GM23338 (cell line): ENCODE data around the gene PIK3C2A. TPM values are rescaled to one million over a fixed set of nuclear protein-coding genes. Genes with fewer than 3 reads are reported as not detected.

Experiments used
- ATAC-seq: fragments of 200-7000 bp; cut with Tn5 transposase; 3 replicates; pipeline ENCODE4 v1.9.1; 2020
- DNase-seq: peaks from one replicate; pipeline ENCODE4 v3.0.0-alpha.2; 2015; ENCODE audit warnings: low spot score
- H2AFZ ChIP-seq: fragments of 200-600 bp; sonication (generic); 2 replicates; pipeline ENCODE4 v1.8.0; 2016; ENCODE audit warnings: antibody characterized with exemption, mild to moderate bottlenecking, moderate library complexity
- H3F3A ChIP-seq: fragments of 200-600 bp; sonication (generic); replicated peaks from 2 replicates; pipeline ENCODE4 v1.8.0; 2017; ENCODE audit warnings: antibody characterized with exemption, mixed run types, low read depth
- H3K27ac ChIP-seq: fragments of 200-600 bp; sonication (generic); 2 replicates; pipeline ENCODE4 v1.6.1; 2016; ENCODE audit warnings: low read depth
- H3K27me3 ChIP-seq: fragments of 200-600 bp; sonication (generic); 2 replicates; pipeline ENCODE4 v1.8.0; 2016; ENCODE audit warnings: mild to moderate bottlenecking, mixed run types, moderate library complexity; ENCODE audit not compliant: insufficient read depth
- H3K36me3 ChIP-seq: fragments of 200-600 bp; sonication (generic); 2 replicates; pipeline ENCODE4 v1.8.0; 2016; ENCODE audit warnings: mild to moderate bottlenecking; ENCODE audit not compliant: insufficient read depth
- H3K4me1 ChIP-seq: fragments of 200-600 bp; sonication (generic); 2 replicates; pipeline ENCODE4 v1.8.0; 2016; ENCODE audit warnings: mild to moderate bottlenecking, moderate library complexity; ENCODE audit not compliant: insufficient read depth
- H3K4me2 ChIP-seq: fragments of 200-600 bp; sonication (generic); 2 replicates; pipeline ENCODE4 v1.7.1; 2017; ENCODE audit warnings: mixed run types
- H3K4me3 ChIP-seq: fragments of 200-600 bp; sonication (generic); 2 replicates; pipeline ENCODE4 v1.6.1; 2016; ENCODE audit warnings: mixed run types
- H3K79me2 ChIP-seq: fragments of 200-600 bp; sonication (generic); replicated peaks from 2 replicates; pipeline ENCODE4 v1.8.0; 2017; ENCODE audit warnings: mild to moderate bottlenecking; ENCODE audit not compliant: insufficient read depth
- H3K9me2 ChIP-seq: fragments of 200-600 bp; sonication (generic); 2 replicates; pipeline ENCODE4 v1.8.0; 2017; ENCODE audit not compliant: insufficient read depth
- H4K20me1 ChIP-seq: fragments of 200-600 bp; sonication (generic); replicated peaks from 2 replicates; pipeline ENCODE4 v1.8.0; 2017; ENCODE audit warnings: mild to moderate bottlenecking; ENCODE audit not compliant: insufficient read depth
- H3K27ac Mint-ChIP-seq: 2 replicates; pipeline ENCODE4 v1.8.0; 2020; ENCODE audit warnings: inconsistent platforms, mild to moderate bottlenecking, moderate library complexity, mixed read lengths
- H3K27me3 Mint-ChIP-seq: 3 replicates; pipeline ENCODE4 v1.8.0; 2022; ENCODE audit warnings: low read depth, mild to moderate bottlenecking, moderate library complexity, mixed read lengths, inconsistent platforms; ENCODE audit not compliant: insufficient read depth, poor library complexity
- H3K36me3 Mint-ChIP-seq: 3 replicates; pipeline ENCODE4 v1.8.0; 2021; ENCODE audit warnings: low read depth, mild to moderate bottlenecking, inconsistent platforms, moderate library complexity, mixed read lengths
- H3K4me1 Mint-ChIP-seq: 3 replicates; pipeline ENCODE4 v1.8.0; 2020; ENCODE audit warnings: mild to moderate bottlenecking, inconsistent platforms, mixed read lengths
- H3K4me3 Mint-ChIP-seq: 3 replicates; pipeline ENCODE4 v1.8.0; 2021; ENCODE audit warnings: moderate library complexity, mild to moderate bottlenecking, inconsistent platforms, mixed read lengths
- H3K9me3 Mint-ChIP-seq: 3 replicates; pipeline ENCODE4 v1.8.0; 2020; ENCODE audit warnings: moderate library complexity, mild to moderate bottlenecking, inconsistent platforms, mixed read lengths
- CREB1 ChIP-seq: fragments of 250-450 bp; sonication (Bioruptor Pico); IDR thresholded peaks from 2 replicates; pipeline ENCODE4 v1.5.0; 2020; ENCODE audit warnings: low read depth, mild to moderate bottlenecking, moderate library complexity
- ETS1 ChIP-seq: IDR thresholded peaks from 2 replicates; pipeline ENCODE4 v1.6.1; 2016; ENCODE audit warnings: antibody characterized with exemption
- EZH2 ChIP-seq: fragments of 200-600 bp; sonication (generic); IDR thresholded peaks from one replicate; pipeline ENCODE4 v1.8.0; 2017; ENCODE audit warnings: antibody characterized with exemption, mild to moderate bottlenecking, low read depth; ENCODE audit not compliant: unreplicated experiment
- EZH2phosphoT487 ChIP-seq: fragments of 200-600 bp; sonication (generic); IDR thresholded peaks from one replicate; pipeline ENCODE4 v1.8.1; 2018; ENCODE audit warnings: antibody characterized with exemption; ENCODE audit not compliant: unreplicated experiment
- JUNB ChIP-seq: IDR thresholded peaks from one replicate; pipeline ENCODE4 v1.6.1; 2016; ENCODE audit warnings: antibody characterized with exemption; ENCODE audit not compliant: unreplicated experiment
- NANOG ChIP-seq: IDR thresholded peaks from 2 replicates; pipeline ENCODE4 v1.6.1; 2016; ENCODE audit warnings: antibody characterized with exemption, borderline replicate concordance
- POLR2AphosphoS5 ChIP-seq: IDR thresholded peaks from 2 replicates; pipeline ENCODE4 v1.6.1; 2016; ENCODE audit warnings: antibody characterized with exemption, low read depth
- STAT1 ChIP-seq: IDR thresholded peaks from one replicate; pipeline ENCODE4 v1.6.1; 2016; ENCODE audit warnings: antibody characterized with exemption; ENCODE audit not compliant: unreplicated experiment
- ZNF114 ChIP-seq: fragments of 250-450 bp; sonication (Bioruptor Pico); IDR thresholded peaks from 2 replicates; pipeline ENCODE4 v1.5.0; 2020; ENCODE audit warnings: mild to moderate bottlenecking, moderate library complexity
- ZNF331 ChIP-seq: fragments of 250-450 bp; sonication (Bioruptor Pico); IDR thresholded peaks from 2 replicates; pipeline ENCODE4 v1.5.0; 2020; ENCODE audit warnings: low read depth, mild to moderate bottlenecking, moderate library complexity
- polyA plus RNA-seq: library from polyadenylated mRNA; unstranded; fragments of >200 nt; fragmentation: Nextera tagmentation; extraction: Ambion mirVana; gene quantifications from 2 replicates; pipeline ENCODE4 v1.2.1, GENCODE V29; 2016
- total RNA-seq: library from RNA; depleted of rRNA; stranded (reverse); fragments of >200 nt; shearing (Covaris generic); gene quantifications from 2 replicates; pipeline ENCODE4 v1.2.3, GENCODE V29; 2014
- TF ChIP-seq, protein P1 (sequence below), 2 experiments: fragments of 200-600 bp in 1 of 2; sonication (generic) in 1 of 2; conservative IDR thresholded peaks; 2 replicates each; pipeline versions ENCODE4 v1.5.1 to v1.6.1; 2016 to 2017; ENCODE audit warnings: antibody characterized with exemption in 2 of 2, low read depth in 2 of 2, mild to moderate bottlenecking in 2 of 2, moderate library complexity in 1 of 2
- TF ChIP-seq, protein P2 (sequence below): IDR thresholded peaks from one replicate; pipeline ENCODE4 v1.6.1; 2018; ENCODE audit warnings: antibody characterized with exemption; ENCODE audit not compliant: unreplicated experiment
- TF ChIP-seq, protein P3 (sequence below): fragments of 250-450 bp; sonication (Bioruptor Pico); IDR thresholded peaks from 2 replicates; pipeline ENCODE4 v1.5.0; 2020; ENCODE audit warnings: mild to moderate bottlenecking, moderate library complexity

The PIK3C2A gene
- total and polyA plus RNA-seq, 2 experiments from 2014 or later, result 45.8 to 123 TPM

DNA sequence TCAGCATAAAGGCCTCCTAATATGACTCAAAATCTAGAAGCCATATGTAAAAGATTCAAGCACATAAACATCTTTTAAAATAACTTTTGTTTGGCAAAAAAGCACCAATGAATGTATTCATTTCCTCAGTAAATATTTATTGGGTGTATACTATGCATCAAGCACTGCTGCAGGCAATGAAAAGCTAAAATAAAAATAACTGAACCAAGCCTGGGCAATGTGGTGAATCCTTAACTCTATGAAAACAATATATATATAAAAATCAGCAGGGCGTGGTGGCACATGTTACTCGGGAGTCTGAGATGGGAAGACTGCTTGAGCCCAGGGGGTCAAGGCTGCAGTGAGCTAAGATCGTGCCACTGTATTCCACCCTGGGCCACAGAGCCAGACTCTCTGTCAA lies 27.8 kb downstream of the PIK3C2A start:
- no peak overlapping the region for H3K4me3 Mint-ChIP-seq

More for the DNA sequence above, 27.8 kb downstream of the PIK3C2A start:
- DNase-seq, result no peak
- H2AFZ ChIP-seq, result no peak overlapping the region
- ATAC-seq, result no peak
- no peak overlapping the region for H3K27ac ChIP-seq
- H3K9me3 Mint-ChIP-seq, result no peaks in the 10 kb centered on the region; the same call in 1 of the 3 replicates
- no peak overlapping the region for H3K27ac Mint-ChIP-seq
- H3K9me2 ChIP-seq, result no peaks in the 10 kb centered on the region
- TF ChIP-seq ETS1 (no peak), JUNB (no peak), EZH2 (no peak), CREB1 (no peak), ZNF331 (CRISPR knock-in tag) (no peak), EZH2phosphoT487 (no peak), STAT1 (no peak), NANOG (no peak), POLR2AphosphoS5 (no peak), ZNF114 (no peak)
- TF ChIP-seq, protein P1, sequence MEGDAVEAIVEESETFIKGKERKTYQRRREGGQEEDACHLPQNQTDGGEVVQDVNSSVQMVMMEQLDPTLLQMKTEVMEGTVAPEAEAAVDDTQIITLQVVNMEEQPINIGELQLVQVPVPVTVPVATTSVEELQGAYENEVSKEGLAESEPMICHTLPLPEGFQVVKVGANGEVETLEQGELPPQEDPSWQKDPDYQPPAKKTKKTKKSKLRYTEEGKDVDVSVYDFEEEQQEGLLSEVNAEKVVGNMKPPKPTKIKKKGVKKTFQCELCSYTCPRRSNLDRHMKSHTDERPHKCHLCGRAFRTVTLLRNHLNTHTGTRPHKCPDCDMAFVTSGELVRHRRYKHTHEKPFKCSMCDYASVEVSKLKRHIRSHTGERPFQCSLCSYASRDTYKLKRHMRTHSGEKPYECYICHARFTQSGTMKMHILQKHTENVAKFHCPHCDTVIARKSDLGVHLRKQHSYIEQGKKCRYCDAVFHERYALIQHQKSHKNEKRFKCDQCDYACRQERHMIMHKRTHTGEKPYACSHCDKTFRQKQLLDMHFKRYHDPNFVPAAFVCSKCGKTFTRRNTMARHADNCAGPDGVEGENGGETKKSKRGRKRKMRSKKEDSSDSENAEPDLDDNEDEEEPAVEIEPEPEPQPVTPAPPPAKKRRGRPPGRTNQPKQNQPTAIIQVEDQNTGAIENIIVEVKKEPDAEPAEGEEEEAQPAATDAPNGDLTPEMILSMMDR (conservative IDR thresholded peaks at IDR 0.05; ENCODE audit: low read depth in 2 of 2), result no peak
- TF ChIP-seq, protein P2, sequence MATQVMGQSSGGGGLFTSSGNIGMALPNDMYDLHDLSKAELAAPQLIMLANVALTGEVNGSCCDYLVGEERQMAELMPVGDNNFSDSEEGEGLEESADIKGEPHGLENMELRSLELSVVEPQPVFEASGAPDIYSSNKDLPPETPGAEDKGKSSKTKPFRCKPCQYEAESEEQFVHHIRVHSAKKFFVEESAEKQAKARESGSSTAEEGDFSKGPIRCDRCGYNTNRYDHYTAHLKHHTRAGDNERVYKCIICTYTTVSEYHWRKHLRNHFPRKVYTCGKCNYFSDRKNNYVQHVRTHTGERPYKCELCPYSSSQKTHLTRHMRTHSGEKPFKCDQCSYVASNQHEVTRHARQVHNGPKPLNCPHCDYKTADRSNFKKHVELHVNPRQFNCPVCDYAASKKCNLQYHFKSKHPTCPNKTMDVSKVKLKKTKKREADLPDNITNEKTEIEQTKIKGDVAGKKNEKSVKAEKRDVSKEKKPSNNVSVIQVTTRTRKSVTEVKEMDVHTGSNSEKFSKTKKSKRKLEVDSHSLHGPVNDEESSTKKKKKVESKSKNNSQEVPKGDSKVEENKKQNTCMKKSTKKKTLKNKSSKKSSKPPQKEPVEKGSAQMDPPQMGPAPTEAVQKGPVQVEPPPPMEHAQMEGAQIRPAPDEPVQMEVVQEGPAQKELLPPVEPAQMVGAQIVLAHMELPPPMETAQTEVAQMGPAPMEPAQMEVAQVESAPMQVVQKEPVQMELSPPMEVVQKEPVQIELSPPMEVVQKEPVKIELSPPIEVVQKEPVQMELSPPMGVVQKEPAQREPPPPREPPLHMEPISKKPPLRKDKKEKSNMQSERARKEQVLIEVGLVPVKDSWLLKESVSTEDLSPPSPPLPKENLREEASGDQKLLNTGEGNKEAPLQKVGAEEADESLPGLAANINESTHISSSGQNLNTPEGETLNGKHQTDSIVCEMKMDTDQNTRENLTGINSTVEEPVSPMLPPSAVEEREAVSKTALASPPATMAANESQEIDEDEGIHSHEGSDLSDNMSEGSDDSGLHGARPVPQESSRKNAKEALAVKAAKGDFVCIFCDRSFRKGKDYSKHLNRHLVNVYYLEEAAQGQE, result no peak
- TF ChIP-seq, protein P3, sequence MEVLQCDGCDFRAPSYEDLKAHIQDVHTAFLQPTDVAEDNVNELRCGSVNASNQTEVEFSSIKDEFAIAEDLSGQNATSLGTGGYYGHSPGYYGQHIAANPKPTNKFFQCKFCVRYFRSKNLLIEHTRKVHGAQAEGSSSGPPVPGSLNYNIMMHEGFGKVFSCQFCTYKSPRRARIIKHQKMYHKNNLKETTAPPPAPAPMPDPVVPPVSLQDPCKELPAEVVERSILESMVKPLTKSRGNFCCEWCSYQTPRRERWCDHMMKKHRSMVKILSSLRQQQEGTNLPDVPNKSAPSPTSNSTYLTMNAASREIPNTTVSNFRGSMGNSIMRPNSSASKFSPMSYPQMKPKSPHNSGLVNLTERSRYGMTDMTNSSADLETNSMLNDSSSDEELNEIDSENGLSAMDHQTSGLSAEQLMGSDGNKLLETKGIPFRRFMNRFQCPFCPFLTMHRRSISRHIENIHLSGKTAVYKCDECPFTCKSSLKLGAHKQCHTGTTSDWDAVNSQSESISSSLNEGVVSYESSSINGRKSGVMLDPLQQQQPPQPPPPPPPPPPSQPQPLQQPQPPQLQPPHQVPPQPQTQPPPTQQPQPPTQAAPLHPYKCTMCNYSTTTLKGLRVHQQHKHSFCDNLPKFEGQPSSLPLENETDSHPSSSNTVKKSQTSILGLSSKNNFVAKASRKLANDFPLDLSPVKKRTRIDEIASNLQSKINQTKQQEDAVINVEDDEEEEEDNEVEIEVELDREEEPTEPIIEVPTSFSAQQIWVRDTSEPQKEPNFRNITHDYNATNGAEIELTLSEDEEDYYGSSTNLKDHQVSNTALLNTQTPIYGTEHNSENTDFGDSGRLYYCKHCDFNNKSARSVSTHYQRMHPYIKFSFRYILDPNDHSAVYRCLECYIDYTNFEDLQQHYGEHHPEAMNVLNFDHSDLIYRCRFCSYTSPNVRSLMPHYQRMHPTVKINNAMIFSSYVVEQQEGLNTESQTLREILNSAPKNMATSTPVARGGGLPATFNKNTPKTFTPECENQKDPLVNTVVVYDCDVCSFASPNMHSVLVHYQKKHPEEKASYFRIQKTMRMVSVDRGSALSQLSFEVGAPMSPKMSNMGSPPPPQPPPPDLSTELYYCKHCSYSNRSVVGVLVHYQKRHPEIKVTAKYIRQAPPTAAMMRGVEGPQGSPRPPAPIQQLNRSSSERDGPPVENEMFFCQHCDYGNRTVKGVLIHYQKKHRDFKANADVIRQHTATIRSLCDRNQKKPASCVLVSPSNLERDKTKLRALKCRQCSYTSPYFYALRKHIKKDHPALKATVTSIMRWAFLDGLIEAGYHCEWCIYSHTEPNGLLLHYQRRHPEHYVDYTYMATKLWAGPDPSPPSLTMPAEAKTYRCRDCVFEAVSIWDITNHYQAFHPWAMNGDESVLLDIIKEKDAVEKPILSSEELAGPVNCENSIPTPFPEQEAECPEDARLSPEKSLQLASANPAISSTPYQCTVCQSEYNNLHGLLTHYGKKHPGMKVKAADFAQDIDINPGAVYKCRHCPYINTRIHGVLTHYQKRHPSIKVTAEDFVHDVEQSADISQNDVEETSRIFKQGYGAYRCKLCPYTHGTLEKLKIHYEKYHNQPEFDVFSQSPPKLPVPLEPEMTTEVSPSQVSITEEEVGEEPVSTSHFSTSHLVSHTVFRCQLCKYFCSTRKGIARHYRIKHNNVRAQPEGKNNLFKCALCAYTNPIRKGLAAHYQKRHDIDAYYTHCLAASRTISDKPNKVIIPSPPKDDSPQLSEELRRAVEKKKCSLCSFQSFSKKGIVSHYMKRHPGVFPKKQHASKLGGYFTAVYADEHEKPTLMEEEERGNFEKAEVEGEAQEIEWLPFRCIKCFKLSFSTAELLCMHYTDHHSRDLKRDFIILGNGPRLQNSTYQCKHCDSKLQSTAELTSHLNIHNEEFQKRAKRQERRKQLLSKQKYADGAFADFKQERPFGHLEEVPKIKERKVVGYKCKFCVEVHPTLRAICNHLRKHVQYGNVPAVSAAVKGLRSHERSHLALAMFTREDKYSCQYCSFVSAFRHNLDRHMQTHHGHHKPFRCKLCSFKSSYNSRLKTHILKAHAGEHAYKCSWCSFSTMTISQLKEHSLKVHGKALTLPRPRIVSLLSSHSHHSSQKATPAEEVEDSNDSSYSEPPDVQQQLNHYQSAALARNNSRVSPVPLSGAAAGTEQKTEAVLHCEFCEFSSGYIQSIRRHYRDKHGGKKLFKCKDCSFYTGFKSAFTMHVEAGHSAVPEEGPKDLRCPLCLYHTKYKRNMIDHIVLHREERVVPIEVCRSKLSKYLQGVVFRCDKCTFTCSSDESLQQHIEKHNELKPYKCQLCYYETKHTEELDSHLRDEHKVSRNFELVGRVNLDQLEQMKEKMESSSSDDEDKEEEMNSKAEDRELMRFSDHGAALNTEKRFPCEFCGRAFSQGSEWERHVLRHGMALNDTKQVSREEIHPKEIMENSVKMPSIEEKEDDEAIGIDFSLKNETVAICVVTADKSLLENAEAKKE, result no peak
- H3F3A ChIP-seq, result no peaks in the 10 kb centered on the region
- H4K20me1 ChIP-seq, result peaks cover 46% of the 10 kb centered on the region
- no peaks in the 10 kb centered on the region for H3K36me3 ChIP-seq
- no peaks in the 10 kb centered on the region for H3K27me3 ChIP-seq
- H3K4me1 ChIP-seq, result no peaks in the 10 kb centered on the region
- no peak overlapping the region for H3K4me2 ChIP-seq
- H3K4me3 ChIP-seq, result no peak overlapping the region
- H3K27me3 Mint-ChIP-seq, result no peaks in the 10 kb centered on the region
- 0 out of 3 replicates have a peak, but pooled peaks cover 3% of the 10 kb centered on the region for H3K4me1 Mint-ChIP-seq
- H3K36me3 Mint-ChIP-seq, result peaks cover 10% of the 10 kb centered on the region; the same call in 1 of the 3 replicates
- H3K79me2 ChIP-seq, result peaks cover 96% of the 10 kb centered on the region
